Gastroesophageal sphincter (tissue), 3 donors: ENCODE results near the gene LGALS9.

Source experiments
- EP300 ChIP-seq: sonication (generic); formaldehyde crosslinking; IDR thresholded peaks from one replicate; pipeline ENCODE4 v1.6.1; 2017; ENCODE audit warnings: antibody characterized with exemption, mild to moderate bottlenecking
- POLR2A ChIP-seq, 2 donors: fragments of 450-650 bp; IDR thresholded peaks; one replicate each; pipeline ENCODE4 v1.6.1; 2017; ENCODE audit warnings: antibody characterized with exemption in 2 of 2, mild to moderate bottlenecking in 2 of 2, moderate library complexity in 1 of 2
- TF ChIP-seq, protein P1 (sequence below), 4 experiments: fragments of 200-600 bp in 2 of 4; fragments of 450-650 bp in 2 of 4; sonication (generic) in 1 of 4; IDR thresholded peaks; one replicate each; pipeline ENCODE4 v1.5.1; 2017 to 2019; ENCODE audit warnings: antibody characterized with exemption in 4 of 4, mild to moderate bottlenecking in 2 of 4, moderate library complexity in 2 of 4

DNA sequence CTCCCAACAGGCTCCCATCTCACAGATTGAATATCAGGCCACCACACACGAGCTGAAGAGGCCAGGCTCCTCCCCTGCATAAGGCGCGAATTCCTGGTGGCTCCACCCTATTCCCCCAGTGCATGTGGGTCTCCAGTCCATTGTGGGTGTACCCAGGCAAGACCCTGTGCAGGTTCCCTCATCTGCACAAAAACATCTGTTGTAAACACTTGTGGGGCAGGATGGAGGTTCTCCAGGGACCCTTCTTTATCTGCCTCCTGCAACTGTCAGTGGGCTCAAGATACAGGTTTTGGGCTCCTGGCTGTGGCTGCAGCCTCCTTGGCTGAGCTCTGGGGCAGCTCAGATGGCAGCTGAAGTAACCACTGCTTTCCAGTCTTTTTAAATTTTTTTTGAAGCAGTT, 17.6 kb upstream of the LGALS9 start:
- TF ChIP-seq, protein P1, sequence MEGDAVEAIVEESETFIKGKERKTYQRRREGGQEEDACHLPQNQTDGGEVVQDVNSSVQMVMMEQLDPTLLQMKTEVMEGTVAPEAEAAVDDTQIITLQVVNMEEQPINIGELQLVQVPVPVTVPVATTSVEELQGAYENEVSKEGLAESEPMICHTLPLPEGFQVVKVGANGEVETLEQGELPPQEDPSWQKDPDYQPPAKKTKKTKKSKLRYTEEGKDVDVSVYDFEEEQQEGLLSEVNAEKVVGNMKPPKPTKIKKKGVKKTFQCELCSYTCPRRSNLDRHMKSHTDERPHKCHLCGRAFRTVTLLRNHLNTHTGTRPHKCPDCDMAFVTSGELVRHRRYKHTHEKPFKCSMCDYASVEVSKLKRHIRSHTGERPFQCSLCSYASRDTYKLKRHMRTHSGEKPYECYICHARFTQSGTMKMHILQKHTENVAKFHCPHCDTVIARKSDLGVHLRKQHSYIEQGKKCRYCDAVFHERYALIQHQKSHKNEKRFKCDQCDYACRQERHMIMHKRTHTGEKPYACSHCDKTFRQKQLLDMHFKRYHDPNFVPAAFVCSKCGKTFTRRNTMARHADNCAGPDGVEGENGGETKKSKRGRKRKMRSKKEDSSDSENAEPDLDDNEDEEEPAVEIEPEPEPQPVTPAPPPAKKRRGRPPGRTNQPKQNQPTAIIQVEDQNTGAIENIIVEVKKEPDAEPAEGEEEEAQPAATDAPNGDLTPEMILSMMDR (IDR thresholded peaks at IDR 0.05) = no peak
- TF ChIP-seq EP300 = no peak
- TF ChIP-seq POLR2A (IDR thresholded peaks at IDR 0.05) = no peak
